GM12878 (cell line): Measurements from ENCODE around the gene KLHL26. TPM values are rescaled to one million over a fixed set of nuclear protein-coding genes. Genes with fewer than 3 reads are reported as not detected.

Experiments used
- ASH2L ChIP-seq: fragments of 300-600, 200-600 bp; sonication (generic); IDR thresholded peaks from 2 replicates; pipeline ENCODE4 v1.6.1; 2017; ENCODE audit warnings: low read depth, mild to moderate bottlenecking, borderline replicate concordance
- MLLT1 ChIP-seq: fragments of 450-650 bp; IDR thresholded peaks from 2 replicates; pipeline ENCODE4 v1.6.1; 2016; ENCODE audit warnings: mild to moderate bottlenecking
- RBBP5 ChIP-seq: fragments of 200-600 bp; sonication (generic); conservative IDR thresholded peaks from 2 replicates; pipeline ENCODE4 v1.6.1; 2016
- RFX5 ChIP-seq: IDR thresholded peaks from 2 replicates; pipeline ENCODE4 v1.6.1; 2011; ENCODE audit warnings: low read depth, low read length, improper control_type of control experiment
- SKIL ChIP-seq: fragments of 450-650 bp; IDR thresholded peaks from 2 replicates; pipeline ENCODE4 v1.6.1; 2017; ENCODE audit warnings: mild to moderate bottlenecking, low read depth, inconsistent platforms; ENCODE audit not compliant: poor library complexity, severe bottlenecking
- SUZ12 ChIP-seq: fragments of 200-600 bp; sonication (generic); IDR thresholded peaks from one replicate; pipeline ENCODE4 v1.6.1; 2018; ENCODE audit warnings: antibody characterized with exemption, mild to moderate bottlenecking; ENCODE audit not compliant: unreplicated experiment
- polyA plus RNA-seq, 11 experiments: library from polyadenylated mRNA; depleted of rRNA in 4 of 11; unstranded in 6 of 11; stranded (reverse) in 5 of 11; fragments of >200 nt; fragmentation: Nextera tagmentation in 4 of 11; fragmentation: Illumina TruSeq in 1 of 11; extraction: Ambion mirVana in 4 of 11; extraction: Trizol in 1 of 11; gene quantifications; 1 replicate in 1 of 11; 2 replicates in 10 of 11; pipeline versions ENCODE4 v1.2.1 to v1.2.3, GENCODE V29; 2011 to 2016; ENCODE audit warnings: inconsistent platforms in 2 of 11, missing spikeins in 2 of 11, low read depth in 1 of 11
- small RNA-seq: library from RNA; depleted of rRNA; stranded (forward); fragments of <200 nt; gene quantifications from one replicate; pipeline ENCODE3, GENCODE V24; 2014
- total RNA-seq, 4 experiments: library from RNA; depleted of rRNA in 3 of 4; stranded (reverse); fragments of >200 nt in 3 of 4; fragmentation: Illumina TruSeq in 1 of 4; extraction: Trizol in 1 of 4; gene quantifications; 2 replicates each; pipeline versions ENCODE4 v1.2.1 to v1.2.3, GENCODE V29; 2013 to 2021

The KLHL26 gene
- total and polyA plus RNA-seq, 10 of the 15 experiments (the other 5 are each of a cell fraction or from before 2014, with no cell fraction given) = 0.18 to 14.6 (median 2.9) TPM

DNA sequence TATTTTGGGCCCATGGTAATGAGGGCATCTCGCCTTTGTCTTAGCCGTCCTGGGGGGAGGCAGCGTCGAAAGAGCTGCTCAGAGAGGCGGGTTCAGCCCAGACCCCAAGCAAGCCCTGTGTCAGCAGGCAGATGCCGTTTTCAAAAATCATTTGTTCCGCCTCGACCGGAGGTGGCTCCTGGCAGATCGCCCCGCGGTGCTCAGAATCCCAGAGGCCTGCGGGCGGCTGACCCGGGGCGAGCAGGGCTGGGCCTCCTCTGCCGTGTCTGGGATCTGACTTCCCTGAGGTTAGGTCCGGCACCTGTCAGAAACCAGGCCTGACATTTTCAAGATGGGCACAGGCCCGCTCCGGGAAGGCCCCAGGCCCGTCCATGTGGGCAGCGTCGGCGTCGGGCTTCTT is 82.7 kb downstream of the KLHL26 start (continued):
- TF ChIP-seq ASH2L (no peak), MLLT1 (no peak), RFX5 (no peak), SKIL (no peak), RBBP5 (no peak), SUZ12 (no peak)

Small RNAs within 50 kb of the gene (small RNA-seq; reads per million reads assigned to genes)
- gene RN7SL155P = not detected

Other genes starting within 250 kb of the KLHL26 start
Only the 7 nearest of the 13 such genes appear.
- 157 and 192 TPM in 2 replicates for gene FKBP8, start 93.5 kb upstream of the KLHL26 start, total RNA-seq (2014; rRNA removed)
- 59.8 and 66.4 TPM in 2 replicates for gene FKBP8, start 93.5 kb upstream of the KLHL26 start, total RNA-seq (2014; rRNA removed; fragmentation: Illumina TruSeq; extraction: Trizol)
- 204 and 205 TPM in 2 replicates for gene FKBP8, start 93.5 kb upstream of the KLHL26 start, total RNA-seq (2021)
- 62.3 and 116 TPM in 2 replicates for gene FKBP8, start 93.5 kb upstream of the KLHL26 start, polyA plus RNA-seq (2011; rRNA removed)
- 4.2 and 39.7 TPM in 2 replicates for gene FKBP8, start 93.5 kb upstream of the KLHL26 start, polyA plus RNA-seq (2014; fragmentation: Illumina TruSeq; extraction: Trizol)
- 1 to 10 TPM in 1 of 2 experiments, under 1 TPM in 1; 0.13 to 1.1 TPM for gene FKBP8, start 93.5 kb upstream of the KLHL26 start, polyA plus RNA-seq (2014; fragmentation: Nextera tagmentation; extraction: Ambion mirVana)
- 143 and 172 TPM in 2 replicates for gene FKBP8, start 93.5 kb upstream of the KLHL26 start, polyA plus RNA-seq (2014; rRNA removed)
- gene FKBP8, start 93.5 kb upstream of the KLHL26 start, polyA plus RNA-seq (2016; fragmentation: Nextera tagmentation; extraction: Ambion mirVana) = 100 to 1,000 TPM in 1 of 2 experiments, 10 to 100 TPM in 1; 90.1 to 101 TPM
- 116 and 128 TPM in 2 replicates for gene KXD1, start 79.2 kb upstream of the KLHL26 start, total RNA-seq (2014; rRNA removed)
- gene KXD1, start 79.2 kb upstream of the KLHL26 start, total RNA-seq (2014; rRNA removed; fragmentation: Illumina TruSeq; extraction: Trizol) = 75.5 and 82.0 TPM in 2 replicates
- gene KXD1, start 79.2 kb upstream of the KLHL26 start, total RNA-seq (2021) = 109 and 111 TPM in 2 replicates
- gene KXD1, start 79.2 kb upstream of the KLHL26 start, polyA plus RNA-seq (2011; rRNA removed) = 67.3 and 130 TPM in 2 replicates
- gene KXD1, start 79.2 kb upstream of the KLHL26 start, polyA plus RNA-seq (2014; fragmentation: Illumina TruSeq; extraction: Trizol) = 91.4 and 151 TPM in 2 replicates
- 10 to 100 TPM; 27.5 to 44.9 TPM for gene KXD1, start 79.2 kb upstream of the KLHL26 start, polyA plus RNA-seq (2014; fragmentation: Nextera tagmentation; extraction: Ambion mirVana)
- 193 and 209 TPM in 2 replicates for gene KXD1, start 79.2 kb upstream of the KLHL26 start, polyA plus RNA-seq (2014; rRNA removed)
- 100 to 1,000 TPM; 182 to 191 TPM for gene KXD1, start 79.2 kb upstream of the KLHL26 start, polyA plus RNA-seq (2016; fragmentation: Nextera tagmentation; extraction: Ambion mirVana)
- 1,493 and 1,661 TPM in 2 replicates for gene UBA52, start 65.2 kb upstream of the KLHL26 start, total RNA-seq (2014; rRNA removed)
- gene UBA52, start 65.2 kb upstream of the KLHL26 start, total RNA-seq (2014; rRNA removed; fragmentation: Illumina TruSeq; extraction: Trizol) = 1,429 and 1,442 TPM in 2 replicates
- 1,629 and 1,678 TPM in 2 replicates for gene UBA52, start 65.2 kb upstream of the KLHL26 start, total RNA-seq (2021)
- gene UBA52, start 65.2 kb upstream of the KLHL26 start, polyA plus RNA-seq (2011; rRNA removed) = 910 and 1,613 TPM in 2 replicates
- gene UBA52, start 65.2 kb upstream of the KLHL26 start, polyA plus RNA-seq (2014; fragmentation: Illumina TruSeq; extraction: Trizol) = 2,280 and 2,392 TPM in 2 replicates
- 1,000 to 10,000 TPM; 2,192 to 2,288 TPM for gene UBA52, start 65.2 kb upstream of the KLHL26 start, polyA plus RNA-seq (2014; fragmentation: Nextera tagmentation; extraction: Ambion mirVana)
- gene UBA52, start 65.2 kb upstream of the KLHL26 start, polyA plus RNA-seq (2014; rRNA removed) = 2,186 and 2,597 TPM in 2 replicates
- gene UBA52, start 65.2 kb upstream of the KLHL26 start, polyA plus RNA-seq (2016; fragmentation: Nextera tagmentation; extraction: Ambion mirVana) = 1,000 to 10,000 TPM; 1,131 to 1,180 TPM
- gene REX1BD, start 48.2 kb upstream of the KLHL26 start, total RNA-seq (2014; rRNA removed) = 49.7 and 57.8 TPM in 2 replicates
- 6.4 and 7.1 TPM in 2 replicates for gene REX1BD, start 48.2 kb upstream of the KLHL26 start, total RNA-seq (2014; rRNA removed; fragmentation: Illumina TruSeq; extraction: Trizol)
- 58.2 and 62.7 TPM in 2 replicates for gene REX1BD, start 48.2 kb upstream of the KLHL26 start, total RNA-seq (2021)
- 7.8 and 12.1 TPM in 2 replicates for gene REX1BD, start 48.2 kb upstream of the KLHL26 start, polyA plus RNA-seq (2011; rRNA removed)
- 1.8 and 3.1 TPM in 2 replicates for gene REX1BD, start 48.2 kb upstream of the KLHL26 start, polyA plus RNA-seq (2014; fragmentation: Illumina TruSeq; extraction: Trizol)
- 1 to 10 TPM; 1.1 to 3.3 TPM for gene REX1BD, start 48.2 kb upstream of the KLHL26 start, polyA plus RNA-seq (2014; fragmentation: Nextera tagmentation; extraction: Ambion mirVana)
- 64.4 and 84.2 TPM in 2 replicates for gene REX1BD, start 48.2 kb upstream of the KLHL26 start, polyA plus RNA-seq (2014; rRNA removed)
- 100 to 1,000 TPM in 1 of 2 experiments, 10 to 100 TPM in 1; 88.9 to 101 TPM for gene REX1BD, start 48.2 kb upstream of the KLHL26 start, polyA plus RNA-seq (2016; fragmentation: Nextera tagmentation; extraction: Ambion mirVana)
- not detected in 2 replicates for gene CRLF1, start 30.2 kb upstream of the KLHL26 start, total RNA-seq (2014; rRNA removed)
- gene CRLF1, start 30.2 kb upstream of the KLHL26 start, total RNA-seq (2014; rRNA removed; fragmentation: Illumina TruSeq; extraction: Trizol) = not detected in 2 replicates
- gene CRLF1, start 30.2 kb upstream of the KLHL26 start, total RNA-seq (2021) = 0.33 and 0.43 TPM in 2 replicates
- gene CRLF1, start 30.2 kb upstream of the KLHL26 start, polyA plus RNA-seq (2011; rRNA removed) = not detected in 2 replicates
- not detected in 2 replicates for gene CRLF1, start 30.2 kb upstream of the KLHL26 start, polyA plus RNA-seq (2014; fragmentation: Illumina TruSeq; extraction: Trizol)
- gene CRLF1, start 30.2 kb upstream of the KLHL26 start, polyA plus RNA-seq (2014; fragmentation: Nextera tagmentation; extraction: Ambion mirVana) = under 1 TPM; 0.35 to 0.76 TPM
- gene CRLF1, start 30.2 kb upstream of the KLHL26 start, polyA plus RNA-seq (2014; rRNA removed) = 0.10 TPM in 1 of 2 replicates, not detected in the other
- gene CRLF1, start 30.2 kb upstream of the KLHL26 start, polyA plus RNA-seq (2016; fragmentation: Nextera tagmentation; extraction: Ambion mirVana) = 1 to 10 TPM in 1 of 2 experiments, under 1 TPM in 1; 0.63 to 1.2 TPM
- gene TMEM59L, start 24.2 kb upstream of the KLHL26 start, total RNA-seq (2014; rRNA removed) = 0.06 TPM in 1 of 2 replicates, not detected in the other
- gene TMEM59L, start 24.2 kb upstream of the KLHL26 start, total RNA-seq (2014; rRNA removed; fragmentation: Illumina TruSeq; extraction: Trizol) = not detected in 2 replicates
- gene TMEM59L, start 24.2 kb upstream of the KLHL26 start, total RNA-seq (2021) = not detected in 2 replicates
- not detected in 2 replicates for gene TMEM59L, start 24.2 kb upstream of the KLHL26 start, polyA plus RNA-seq (2011; rRNA removed)
- not detected in 2 replicates for gene TMEM59L, start 24.2 kb upstream of the KLHL26 start, polyA plus RNA-seq (2014; fragmentation: Illumina TruSeq; extraction: Trizol)
- gene TMEM59L, start 24.2 kb upstream of the KLHL26 start, polyA plus RNA-seq (2014; fragmentation: Nextera tagmentation; extraction: Ambion mirVana) = not detected
- not detected in 2 replicates for gene TMEM59L, start 24.2 kb upstream of the KLHL26 start, polyA plus RNA-seq (2014; rRNA removed)
- not detected for gene TMEM59L, start 24.2 kb upstream of the KLHL26 start, polyA plus RNA-seq (2016; fragmentation: Nextera tagmentation; extraction: Ambion mirVana)
- 0.82 and 1.3 TPM in 2 replicates for gene CRTC1, start 46.7 kb downstream of the KLHL26 start, total RNA-seq (2014; rRNA removed)
- 0.28 and 0.31 TPM in 2 replicates for gene CRTC1, start 46.7 kb downstream of the KLHL26 start, total RNA-seq (2014; rRNA removed; fragmentation: Illumina TruSeq; extraction: Trizol)
- 3.5 and 4.6 TPM in 2 replicates for gene CRTC1, start 46.7 kb downstream of the KLHL26 start, total RNA-seq (2021)
- 0.37 and 0.50 TPM in 2 replicates for gene CRTC1, start 46.7 kb downstream of the KLHL26 start, polyA plus RNA-seq (2011; rRNA removed)
- gene CRTC1, start 46.7 kb downstream of the KLHL26 start, polyA plus RNA-seq (2014; fragmentation: Illumina TruSeq; extraction: Trizol) = 0.65 and 0.78 TPM in 2 replicates
- gene CRTC1, start 46.7 kb downstream of the KLHL26 start, polyA plus RNA-seq (2014; fragmentation: Nextera tagmentation; extraction: Ambion mirVana) = under 1 TPM in 1 of 2 experiments, not detected in 1; 0.02 TPM
- 2.5 and 2.6 TPM in 2 replicates for gene CRTC1, start 46.7 kb downstream of the KLHL26 start, polyA plus RNA-seq (2014; rRNA removed)
- 1 to 10 TPM; 1.1 TPM for gene CRTC1, start 46.7 kb downstream of the KLHL26 start, polyA plus RNA-seq (2016; fragmentation: Nextera tagmentation; extraction: Ambion mirVana)